ENCODE data around the gene SST.
"Not testable (repeated sequence)": the region's sequence is repeated elsewhere in the genome, so short reads cannot be mapped to it uniquely, and the experiment has no call there.

The SST gene

GRCh38 chr3:187685948-187686347, 15.8 kb upstream of the SST start:
- peaks cover 0 to 11% (median 4%) of the 10 kb centered on the region in 5 donors for H3K9me3 ChIP-seq (ENCODE audit: control insufficient read depth in 5 of 5, low read length in 5 of 5)
- H3K4me1 ChIP-seq (ENCODE audit: control insufficient read depth in 5 of 5, insufficient read depth in 5 of 5, low read length in 5 of 5) = no peaks in the 10 kb centered on the region
- H3K27me3 ChIP-seq (ENCODE audit: control insufficient read depth in 5 of 5, insufficient read depth in 4 of 5, low read length in 5 of 5) = peaks cover 0 to 7% (median 5%) of the 10 kb centered on the region in 5 donors
- no peak overlapping the region for H3K27ac ChIP-seq (ENCODE audit: low read depth, low read length)
- no peak overlapping the region for H3K4me3 ChIP-seq (ENCODE audit: low read depth in 1 of 5, low read length in 5 of 5)
- no peak overlapping the region for H3K9ac ChIP-seq (ENCODE audit: low read length in 5 of 5)
- H3K36me3 ChIP-seq (ENCODE audit: control insufficient read depth in 5 of 5, insufficient read depth in 5 of 5, low read length in 5 of 5) = no peaks in the 10 kb centered on the region

GRCh38 chr3:187684880-187685279, 14.7 kb upstream of the SST start:
- no peak overlapping the region for H3K4me3 ChIP-seq (ENCODE audit: low read depth in 1 of 5, low read length in 5 of 5)
- peaks cover 0 to 11% (median 4%) of the 10 kb centered on the region in 5 donors for H3K9me3 ChIP-seq (ENCODE audit: control insufficient read depth in 5 of 5, low read length in 5 of 5)
- peaks cover 2 to 8% (median 5%) of the 10 kb centered on the region in 5 donors for H3K27me3 ChIP-seq (ENCODE audit: control insufficient read depth in 5 of 5, insufficient read depth in 4 of 5, low read length in 5 of 5)
- H3K9ac ChIP-seq (ENCODE audit: low read length in 5 of 5) = no peak overlapping the region
- no peaks in the 10 kb centered on the region for H3K36me3 ChIP-seq (ENCODE audit: control insufficient read depth in 5 of 5, insufficient read depth in 5 of 5, low read length in 5 of 5)
- no peaks in the 10 kb centered on the region for H3K4me1 ChIP-seq (ENCODE audit: control insufficient read depth in 5 of 5, insufficient read depth in 5 of 5, low read length in 5 of 5)
- H3K27ac ChIP-seq (ENCODE audit: low read depth, low read length) = no peak overlapping the region

GRCh38 chr3:187684444-187684843, 14.2 kb upstream of the SST start:
- H3K36me3 ChIP-seq (ENCODE audit: control insufficient read depth in 5 of 5, insufficient read depth in 5 of 5, low read length in 5 of 5) = no peaks in the 10 kb centered on the region
- H3K4me3 ChIP-seq (ENCODE audit: low read depth in 1 of 5, low read length in 5 of 5) = no peak overlapping the region
- no peak overlapping the region for H3K27ac ChIP-seq (ENCODE audit: low read depth, low read length)
- peaks cover 2 to 7% (median 5%) of the 10 kb centered on the region in 5 donors for H3K27me3 ChIP-seq (ENCODE audit: control insufficient read depth in 5 of 5, insufficient read depth in 4 of 5, low read length in 5 of 5)
- H3K4me1 ChIP-seq (ENCODE audit: control insufficient read depth in 5 of 5, insufficient read depth in 5 of 5, low read length in 5 of 5) = no peaks in the 10 kb centered on the region
- peaks cover 0 to 11% (median 4%) of the 10 kb centered on the region in 5 donors for H3K9me3 ChIP-seq (ENCODE audit: control insufficient read depth in 5 of 5, low read length in 5 of 5)
- no peak overlapping the region for H3K9ac ChIP-seq (ENCODE audit: low read length in 5 of 5)

- peaks cover 2 to 10% (median 4%) of the 10 kb centered on the region in 5 donors for H3K27me3 ChIP-seq (ENCODE audit: control insufficient read depth in 5 of 5, insufficient read depth in 4 of 5, low read length in 5 of 5)
These were observed 11.6 kb upstream of the SST start for GRCh38 chr3:187681756-187682155.

GRCh38 chr3:187679638-187680396, 9.6 kb upstream of the SST start:
- Histone ChIP-seq H3K4me3 (ENCODE audit: low read depth in 1 of 5, low read length in 5 of 5) (no peak overlapping the region), H3K36me3 (ENCODE audit: control insufficient read depth in 5 of 5, insufficient read depth in 5 of 5, low read length in 5 of 5) (no peaks in the 10 kb centered on the region), H3K9me3 (ENCODE audit: control insufficient read depth in 5 of 5, low read length in 5 of 5) (peaks cover 0 to 2% (median 0%) of the 10 kb centered on the region in 5 donors), H3K27me3 (ENCODE audit: control insufficient read depth in 5 of 5, insufficient read depth in 4 of 5, low read length in 5 of 5) (peaks cover 2 to 10% (median 7%) of the 10 kb centered on the region in 5 donors), H3K4me1 (ENCODE audit: control insufficient read depth in 5 of 5, insufficient read depth in 5 of 5, low read length in 5 of 5) (no peaks in the 10 kb centered on the region), H3K27ac (ENCODE audit: low read depth, low read length) (no peak overlapping the region), H3K9ac (ENCODE audit: low read length in 5 of 5) (no peak overlapping the region)

More at GRCh38 chr3:187681756-187682155, 11.6 kb upstream of the SST start:
- H3K4me1 ChIP-seq (ENCODE audit: control insufficient read depth in 5 of 5, insufficient read depth in 5 of 5, low read length in 5 of 5); H3K27ac ChIP-seq (ENCODE audit: low read depth, low read length); H3K4me3 ChIP-seq (ENCODE audit: low read depth in 1 of 5, low read length in 5 of 5); H3K36me3 ChIP-seq (ENCODE audit: control insufficient read depth in 5 of 5, insufficient read depth in 5 of 5, low read length in 5 of 5); H3K9ac ChIP-seq (ENCODE audit: low read length in 5 of 5): not testable (repeated sequence)
- H3K9me3 ChIP-seq (ENCODE audit: control insufficient read depth in 5 of 5, low read length in 5 of 5) = peaks cover 0 to 11% (median 2%) of the 10 kb centered on the region in 5 donors

GRCh38 chr3:187678726-187679268, 8.6 kb upstream of the SST start:
- no peaks in the 10 kb centered on the region for H3K36me3 ChIP-seq (ENCODE audit: control insufficient read depth in 5 of 5, insufficient read depth in 5 of 5, low read length in 5 of 5)
- H3K27ac ChIP-seq (ENCODE audit: low read depth, low read length) = no peak overlapping the region
- no peak overlapping the region for H3K9ac ChIP-seq (ENCODE audit: low read length in 5 of 5)
- H3K9me3 ChIP-seq (ENCODE audit: control insufficient read depth in 5 of 5, low read length in 5 of 5) = no peaks in the 10 kb centered on the region
- peaks cover 5 to 12% (median 10%) of the 10 kb centered on the region in 5 donors for H3K27me3 ChIP-seq (ENCODE audit: control insufficient read depth in 5 of 5, insufficient read depth in 4 of 5, low read length in 5 of 5)
- no peaks in the 10 kb centered on the region for H3K4me1 ChIP-seq (ENCODE audit: control insufficient read depth in 5 of 5, insufficient read depth in 5 of 5, low read length in 5 of 5)
- H3K4me3 ChIP-seq (ENCODE audit: low read depth in 1 of 5, low read length in 5 of 5) = no peak overlapping the region

- H3K4me3 ChIP-seq (ENCODE audit: low read depth in 1 of 5, low read length in 5 of 5) = no peak overlapping the region
- H3K27me3 ChIP-seq (ENCODE audit: control insufficient read depth in 5 of 5, insufficient read depth in 4 of 5, low read length in 5 of 5) = peaks cover 7 to 16% (median 13%) of the 10 kb centered on the region in 5 donors
- no peaks in the 10 kb centered on the region for H3K36me3 ChIP-seq (ENCODE audit: control insufficient read depth in 5 of 5, insufficient read depth in 5 of 5, low read length in 5 of 5)
- H3K9ac ChIP-seq (ENCODE audit: low read length in 5 of 5) = no peak overlapping the region
- H3K4me1 ChIP-seq (ENCODE audit: control insufficient read depth in 5 of 5, insufficient read depth in 5 of 5, low read length in 5 of 5) = no peaks in the 10 kb centered on the region
- H3K27ac ChIP-seq (ENCODE audit: low read depth, low read length) = no peak overlapping the region
- H3K9me3 ChIP-seq (ENCODE audit: control insufficient read depth in 5 of 5, low read length in 5 of 5) = no peaks in the 10 kb centered on the region
These were observed 7.4 kb upstream of the SST start for GRCh38 chr3:187677604-187678003.

- peaks cover 17 to 29% (median 25%) of the 10 kb centered on the region in 5 donors for H3K27me3 ChIP-seq (ENCODE audit: control insufficient read depth in 5 of 5, insufficient read depth in 4 of 5, low read length in 5 of 5)
- H3K4me1 ChIP-seq (ENCODE audit: control insufficient read depth in 5 of 5, insufficient read depth in 5 of 5, low read length in 5 of 5) = peaks cover 0 to 4% (median 0%) of the 10 kb centered on the region in 5 donors
- H3K9me3 ChIP-seq (ENCODE audit: control insufficient read depth in 5 of 5, low read length in 5 of 5) = no peaks in the 10 kb centered on the region
- no peak overlapping the region for H3K4me3 ChIP-seq (ENCODE audit: low read depth in 1 of 5, low read length in 5 of 5)
- H3K27ac ChIP-seq (ENCODE audit: low read depth, low read length) = no peak overlapping the region
- no peaks in the 10 kb centered on the region for H3K36me3 ChIP-seq (ENCODE audit: control insufficient read depth in 5 of 5, insufficient read depth in 5 of 5, low read length in 5 of 5)
- no peak overlapping the region for H3K9ac ChIP-seq (ENCODE audit: low read length in 5 of 5)
These were observed 2.8 kb upstream of the SST start for GRCh38 chr3:187673012-187673411.

- no peaks in the 10 kb centered on the region for H3K9me3 ChIP-seq (ENCODE audit: control insufficient read depth in 5 of 5, low read length in 5 of 5)
- H3K4me3 ChIP-seq (ENCODE audit: low read depth in 1 of 5, low read length in 5 of 5) = no peak overlapping the region
- H3K36me3 ChIP-seq (ENCODE audit: control insufficient read depth in 5 of 5, insufficient read depth in 5 of 5, low read length in 5 of 5) = no peaks in the 10 kb centered on the region
- no peak overlapping the region for H3K27ac ChIP-seq (ENCODE audit: low read depth, low read length)
- H3K9ac ChIP-seq (ENCODE audit: low read length in 5 of 5) = no peak overlapping the region
- peaks cover 0 to 4% (median 0%) of the 10 kb centered on the region in 5 donors for H3K4me1 ChIP-seq (ENCODE audit: control insufficient read depth in 5 of 5, insufficient read depth in 5 of 5, low read length in 5 of 5)
- peaks cover 6 to 22% (median 14%) of the 10 kb centered on the region in 5 donors for H3K27me3 ChIP-seq (ENCODE audit: control insufficient read depth in 5 of 5, insufficient read depth in 4 of 5, low read length in 5 of 5)
These were observed 2.7 kb downstream of the SST start for GRCh38 chr3:187667526-187667925.

- Histone ChIP-seq H3K9me3 (ENCODE audit: control insufficient read depth in 5 of 5, low read length in 5 of 5) (peaks cover 0 to 2% (median 0%) of the 10 kb centered on the region in 5 donors), H3K4me3 (ENCODE audit: low read depth in 1 of 5, low read length in 5 of 5) (no peak overlapping the region), H3K36me3 (ENCODE audit: control insufficient read depth in 5 of 5, insufficient read depth in 5 of 5, low read length in 5 of 5) (no peaks in the 10 kb centered on the region), H3K9ac (ENCODE audit: low read length in 5 of 5) (no peak overlapping the region), H3K27ac (ENCODE audit: low read depth, low read length) (no peak overlapping the region), H3K27me3 (ENCODE audit: control insufficient read depth in 5 of 5, insufficient read depth in 4 of 5, low read length in 5 of 5) (peaks cover 0 to 14% (median 11%) of the 10 kb centered on the region in 5 donors), H3K4me1 (ENCODE audit: control insufficient read depth in 5 of 5, insufficient read depth in 5 of 5, low read length in 5 of 5) (peaks cover 0 to 4% (median 0%) of the 10 kb centered on the region in 5 donors)
These were observed 4.3 kb downstream of the SST start for GRCh38 chr3:187665764-187666402.
